Measurements from ENCODE around the gene EIF5A. TPM values are rescaled to one million over a fixed set of nuclear protein-coding genes. Genes with fewer than 3 reads are reported as not detected.

Gene EIF5A
- total RNA-seq, 3 donors from 2014 or later (not counting 1 experiment from before 2014, with no cell fraction given) = 483 to 608 (median 492) TPM

DNA sequence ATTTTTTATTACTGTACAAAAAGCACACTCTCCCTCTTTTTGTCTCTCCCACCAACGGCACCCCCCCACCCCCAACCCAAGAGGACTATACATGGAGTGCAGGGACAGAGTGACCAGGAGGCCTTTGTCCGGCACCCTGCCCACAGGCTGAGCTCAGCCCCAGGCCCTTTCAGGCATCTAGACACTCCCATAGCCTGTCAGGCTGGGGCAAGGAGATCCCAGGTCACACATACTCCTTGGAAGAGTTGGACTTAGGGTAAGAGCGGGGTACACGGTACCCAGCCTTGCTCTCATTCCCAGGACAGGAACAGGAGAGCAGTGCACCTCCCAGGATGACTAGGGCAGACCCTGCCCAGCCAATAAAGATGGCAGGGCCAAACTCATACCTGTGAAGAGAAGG is 47.3 kb upstream of the EIF5A start:
- Mint-ChIP-seq H3K36me3 (peaks cover 12% of the 10 kb centered on the region), H3K27ac (no peak overlapping the region), H3K27me3 (ENCODE audit: low read depth in 2 of 2) (peaks cover 14 to 16% of the 10 kb centered on the region in 2 donors), H3K4me1 (peaks cover 17% of the 10 kb centered on the region in 2 donors), H3K4me3 (peak overlapping the region; percentile 47), H3K9me3 (no peaks in the 10 kb centered on the region)
- no peaks in the 10 kb centered on the region for H3K9me3 ChIP-seq (ENCODE audit: control insufficient read depth, insufficient read depth, low read length)
- DNase-seq = peak in 1 of 2 donors; percentile 9
- intact Hi-C loops (cut with micrococcal nuclease) = no loop called here
- no peak for ATAC-seq
- no peak overlapping the region for H3K27ac ChIP-seq (ENCODE audit: low read length)
- WGBS (ENCODE audit: insufficient coverage) = 93% methylated on average over 4 of the region's 4 CpGs
- H3K27me3 ChIP-seq (ENCODE audit: control insufficient read depth, insufficient read depth, low read length) = peaks cover 22% of the 10 kb centered on the region
- TF ChIP-seq, protein P1, sequence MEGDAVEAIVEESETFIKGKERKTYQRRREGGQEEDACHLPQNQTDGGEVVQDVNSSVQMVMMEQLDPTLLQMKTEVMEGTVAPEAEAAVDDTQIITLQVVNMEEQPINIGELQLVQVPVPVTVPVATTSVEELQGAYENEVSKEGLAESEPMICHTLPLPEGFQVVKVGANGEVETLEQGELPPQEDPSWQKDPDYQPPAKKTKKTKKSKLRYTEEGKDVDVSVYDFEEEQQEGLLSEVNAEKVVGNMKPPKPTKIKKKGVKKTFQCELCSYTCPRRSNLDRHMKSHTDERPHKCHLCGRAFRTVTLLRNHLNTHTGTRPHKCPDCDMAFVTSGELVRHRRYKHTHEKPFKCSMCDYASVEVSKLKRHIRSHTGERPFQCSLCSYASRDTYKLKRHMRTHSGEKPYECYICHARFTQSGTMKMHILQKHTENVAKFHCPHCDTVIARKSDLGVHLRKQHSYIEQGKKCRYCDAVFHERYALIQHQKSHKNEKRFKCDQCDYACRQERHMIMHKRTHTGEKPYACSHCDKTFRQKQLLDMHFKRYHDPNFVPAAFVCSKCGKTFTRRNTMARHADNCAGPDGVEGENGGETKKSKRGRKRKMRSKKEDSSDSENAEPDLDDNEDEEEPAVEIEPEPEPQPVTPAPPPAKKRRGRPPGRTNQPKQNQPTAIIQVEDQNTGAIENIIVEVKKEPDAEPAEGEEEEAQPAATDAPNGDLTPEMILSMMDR (IDR thresholded peaks at IDR 0.05) = no peak
- peaks cover 34% of the 10 kb centered on the region for H3K4me1 ChIP-seq (ENCODE audit: control insufficient read depth, insufficient read depth, low read length)
- H3K36me3 ChIP-seq (ENCODE audit: control insufficient read depth, insufficient read depth, low read length) = peaks cover 28% of the 10 kb centered on the region
- H3K4me3 ChIP-seq (ENCODE audit: low read length) = no peak overlapping the region

DNA sequence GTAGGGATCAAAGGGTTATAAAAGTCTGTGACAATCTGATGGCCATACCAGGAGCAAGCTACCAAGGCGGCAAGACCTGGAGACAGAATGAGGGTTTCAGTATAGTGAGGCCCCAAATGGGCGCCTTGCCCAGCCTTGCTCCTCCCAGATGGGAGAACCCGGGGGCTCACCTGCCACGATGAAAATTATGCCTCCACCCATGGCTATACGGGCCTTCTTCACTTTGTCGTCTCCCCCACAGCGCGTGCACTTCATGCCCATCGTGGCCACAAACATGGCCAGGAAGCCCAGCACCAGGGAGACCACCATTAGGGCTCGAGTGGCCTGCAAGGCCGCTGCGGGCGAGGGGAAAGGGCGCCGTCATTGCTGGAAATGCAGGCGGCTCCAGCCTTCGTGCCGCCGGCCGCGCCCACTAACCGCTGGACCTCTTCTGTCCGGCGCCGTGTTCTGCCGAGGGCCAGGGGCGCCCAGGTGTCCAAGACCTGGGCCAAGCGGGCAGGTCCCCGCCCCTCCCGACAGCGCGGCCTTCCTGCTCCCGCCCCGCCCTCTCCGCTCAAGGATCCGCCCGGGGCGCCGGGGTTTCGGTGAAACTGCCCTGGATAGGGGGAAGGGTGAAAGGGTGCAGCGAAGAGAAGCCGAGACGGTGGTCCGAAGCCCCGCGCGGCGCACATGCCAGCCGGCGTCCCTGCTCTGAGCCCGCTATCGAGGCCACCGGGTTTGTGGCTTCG is 46.6 kb upstream of the EIF5A start:
- H3K4me1 ChIP-seq (ENCODE audit: control insufficient read depth, insufficient read depth, low read length) = peaks cover 34% of the 10 kb centered on the region
- H3K36me3 Mint-ChIP-seq = peaks cover 12% of the 10 kb centered on the region
- peak overlapping the region; percentile 66 for H3K4me3 Mint-ChIP-seq
- H3K4me3 ChIP-seq (ENCODE audit: low read length) = peak overlapping the region; percentile 42
- H3K27me3 ChIP-seq (ENCODE audit: control insufficient read depth, insufficient read depth, low read length) = peaks cover 22% of the 10 kb centered on the region
- TF ChIP-seq, protein P1 (IDR thresholded peaks at IDR 0.05) = no peak
- H3K9me3 Mint-ChIP-seq = no peaks in the 10 kb centered on the region
- ATAC-seq (peak; percentile 38 to 62 (median 46)), DNase-seq (peak; percentile 29 to 47)
- peaks cover 17% of the 10 kb centered on the region in 2 donors for H3K4me1 Mint-ChIP-seq
- peak overlapping the region in 1 of 2 donors; percentile 64 for H3K27ac Mint-ChIP-seq
- H3K27me3 Mint-ChIP-seq (ENCODE audit: low read depth in 2 of 2) = peaks cover 14 to 16% of the 10 kb centered on the region in 2 donors
- intact Hi-C loops (cut with micrococcal nuclease) = no loop called here
- WGBS (ENCODE audit: insufficient coverage) = 10% methylated on average over 54 of the region's 54 CpGs
- H3K27ac ChIP-seq (ENCODE audit: low read length) = no peak overlapping the region
- H3K36me3 ChIP-seq (ENCODE audit: control insufficient read depth, insufficient read depth, low read length) = peaks cover 23% of the 10 kb centered on the region
- H3K9me3 ChIP-seq (ENCODE audit: control insufficient read depth, insufficient read depth, low read length) = no peaks in the 10 kb centered on the region

DNA sequence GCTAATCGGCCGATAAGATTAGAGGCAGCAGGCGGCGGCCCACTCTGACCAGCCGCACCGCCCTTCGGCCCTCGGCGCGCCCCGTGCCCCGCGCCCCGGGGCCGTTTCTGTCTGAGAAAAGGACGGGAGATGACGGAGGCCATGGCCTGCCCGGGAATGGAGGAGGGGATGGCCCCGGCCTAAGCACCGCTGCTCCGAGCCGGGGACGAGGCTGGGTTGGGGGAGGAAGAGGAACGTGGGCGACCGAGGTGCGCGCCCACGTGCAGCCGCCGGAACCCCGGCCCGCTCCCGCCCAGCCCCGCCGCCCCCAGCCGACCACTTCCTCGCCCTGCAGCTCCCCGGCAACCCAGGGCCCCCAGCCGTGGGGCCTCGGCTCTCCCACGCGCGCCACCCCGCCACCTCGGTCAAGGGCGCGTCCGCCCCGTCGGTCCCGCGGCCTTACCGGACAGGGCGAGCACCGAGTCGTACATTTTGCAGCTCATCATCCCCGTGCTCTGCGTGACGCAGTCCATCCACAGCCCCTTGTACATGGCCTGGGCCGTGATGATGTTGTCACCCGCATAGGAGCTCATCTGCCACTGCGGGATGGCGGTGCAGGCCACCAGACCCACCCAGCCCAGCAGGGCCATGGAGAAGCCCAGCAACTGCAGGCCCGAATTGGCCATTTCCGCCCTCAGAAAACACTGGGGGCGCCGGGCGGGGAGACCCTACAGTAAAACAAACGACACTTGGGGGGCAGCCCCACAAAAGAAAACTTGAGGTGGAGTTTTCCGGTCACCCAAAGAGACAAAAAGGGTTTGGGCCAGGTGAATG is 45.8 kb upstream of the EIF5A start:
- H3K4me3 Mint-ChIP-seq = peak overlapping the region; percentile 75
- WGBS (ENCODE audit: insufficient coverage) = 8% methylated on average over 71 of the region's 71 CpGs
- H3K27me3 Mint-ChIP-seq (ENCODE audit: low read depth in 2 of 2) = peaks cover 14 to 16% of the 10 kb centered on the region in 2 donors
- Histone ChIP-seq H3K4me3 (ENCODE audit: low read length) (peak overlapping the region; percentile 42), H3K27ac (ENCODE audit: low read length) (no peak overlapping the region), H3K27me3 (ENCODE audit: control insufficient read depth, insufficient read depth, low read length) (peaks cover 24% of the 10 kb centered on the region), H3K36me3 (ENCODE audit: control insufficient read depth, insufficient read depth, low read length) (peaks cover 16% of the 10 kb centered on the region), H3K9me3 (ENCODE audit: control insufficient read depth, insufficient read depth, low read length) (no peaks in the 10 kb centered on the region), H3K4me1 (ENCODE audit: control insufficient read depth, insufficient read depth, low read length) (peaks cover 34% of the 10 kb centered on the region)
- DNase-seq = peak; percentile 28 to 56
- intact Hi-C loops (cut with micrococcal nuclease) = no loop called here
- peak overlapping the region in 1 of 2 donors; percentile 64 for H3K27ac Mint-ChIP-seq
- H3K36me3 Mint-ChIP-seq = peaks cover 7% of the 10 kb centered on the region
- H3K4me1 Mint-ChIP-seq = peaks cover 17% of the 10 kb centered on the region in 2 donors
- no peaks in the 10 kb centered on the region for H3K9me3 Mint-ChIP-seq
- peak; percentile 57 to 66 (median 66) for ATAC-seq
- TF ChIP-seq, protein P1 (IDR thresholded peaks at IDR 0.05) = no peak
